HCT116 (cell line): ENCODE measurements around the gene NUF2. TPM values are rescaled to one million over a fixed set of nuclear protein-coding genes. Genes with fewer than 3 reads are reported as not detected.

ENCODE experiments used
- ATAC-seq: fragments of 200-7000 bp; cut with Tn5 transposase; 2 replicates; pipeline ENCODE4 v1.9.1; 2020; ENCODE audit warnings: mild to moderate bottlenecking, moderate library complexity
- BruUV-seq: library from RNA; stranded (reverse); fragments of 400-500 nt; replicated peaks from 2 replicates; lab custom pipeline; 2021; lab: Mats Ljungman, UMichigan
- CTCF ChIA-PET: fragments of 300-600 bp; sonication (Branson Sonifier 250); formaldehyde crosslinking; loops from one replicate; lab custom pipeline; 2021; ENCODE audit warnings: antibody characterized with exemption; lab: Charles Lee
- POLR2A ChIA-PET: fragments of 300-600, 350-600 bp; sonication (Branson Sonifier 250); formaldehyde crosslinking; loops from one replicate; lab custom pipeline; 2021; ENCODE audit warnings: antibody characterized with exemption; lab: Charles Lee
- RAD21 ChIA-PET, 2 experiments: fragments of 300-600 bp; sonication (Branson Sonifier 250); formaldehyde crosslinking; loops; one replicate each; lab custom pipeline; 2023; ENCODE audit warnings: low total read pairs in 2 of 2; ENCODE audit not compliant: uncharacterized antibody in 2 of 2, unreplicated experiment in 2 of 2, low non-redundant PET in 1 of 2; lab: Charles Lee
- DNase-seq: peaks from one replicate; pipeline ENCODE4 v3.0.0-alpha.2; 2010; ENCODE audit warnings: low read depth, low spot score
- H2AFZ ChIP-seq: fragments of 200-600 bp; shearing (Covaris generic), sonication (generic); 2 replicates; pipeline ENCODE4 v1.6.1; 2017; ENCODE audit warnings: low read depth, mixed run types, mixed read lengths, antibody characterized with exemption, low read length; ENCODE audit not compliant: poor library complexity, severe bottlenecking
- H3K27ac ChIP-seq: 2 replicates; pipeline ENCODE4 v1.5.1; 2012; ENCODE audit warnings: low read depth, low read length
- H3K27me3 ChIP-seq: fragments of 200-600 bp; sonication (generic); 2 replicates; pipeline ENCODE4 v1.6.1; 2016; ENCODE audit warnings: mixed run types, low read length, mixed read lengths; ENCODE audit not compliant: insufficient read depth
- H3K36me3 ChIP-seq, 2 experiments: fragments of 200-500 bp in 1 of 2; fragments of 200-600 bp in 1 of 2; sonication (Bioruptor generic) in 1 of 2; sonication (generic) in 1 of 2; 2 replicates each; pipeline versions ENCODE4 v1.5.1 to v1.6.1; 2014 to 2016; ENCODE audit warnings: low read length in 2 of 2, inconsistent platforms in 1 of 2, mixed read lengths in 1 of 2, mixed run types in 1 of 2; ENCODE audit not compliant: insufficient read depth in 2 of 2, control insufficient read depth in 1 of 2
- H3K4me1 ChIP-seq, 2 experiments: fragments of 200-600 bp in 1 of 2; sonication (generic) in 1 of 2; 2 replicates each; pipeline versions ENCODE4 v1.5.1 to v1.6.1; 2012 to 2017; ENCODE audit warnings: low read length in 2 of 2, inconsistent platforms in 1 of 2, mild to moderate bottlenecking in 1 of 2, mixed read lengths in 1 of 2, mixed run types in 1 of 2, moderate library complexity in 1 of 2; ENCODE audit not compliant: insufficient read depth in 2 of 2, control insufficient read depth in 1 of 2
- H3K4me2 ChIP-seq: fragments of 200-600 bp; sonication (generic); 2 replicates; pipeline ENCODE4 v1.6.1; 2017; ENCODE audit warnings: mixed run types, low read length, mixed read lengths
- H3K4me3 ChIP-seq, 2 experiments: fragments of 200-600 bp in 1 of 2; sonication (generic) in 1 of 2; replicated peaks in 1 of 2; 2 replicates each; pipeline ENCODE4 v1.5.1; 2011 to 2016; ENCODE audit warnings: low read length in 2 of 2, control low read depth in 1 of 2, low read depth in 1 of 2, mild to moderate bottlenecking in 1 of 2, mixed read lengths in 1 of 2, mixed run types in 1 of 2
- H3K79me2 ChIP-seq: fragments of 200-600 bp; sonication (generic); 2 replicates; pipeline ENCODE4 v1.6.1; 2017; ENCODE audit warnings: mild to moderate bottlenecking, mixed run types, low read length, moderate library complexity, mixed read lengths; ENCODE audit not compliant: insufficient read depth
- H3K9ac ChIP-seq: fragments of 200-600 bp; sonication (generic); 2 replicates; pipeline ENCODE4 v1.6.1; 2016; ENCODE audit warnings: low read length, mixed read lengths
- H3K9me2 ChIP-seq: fragments of 200-600 bp; sonication (generic), shearing (Covaris generic); 2 replicates; pipeline ENCODE4 v1.6.1; 2017; ENCODE audit warnings: mixed run types, mild to moderate bottlenecking, moderate library complexity; ENCODE audit not compliant: insufficient read depth
- H3K9me3 ChIP-seq, 2 experiments: fragments of 200-500 bp in 1 of 2; fragments of 200-600 bp in 1 of 2; sonication (Bioruptor generic) in 1 of 2; sonication (generic) in 1 of 2; 2 replicates each; pipeline ENCODE4 v1.6.1; 2014 to 2017; ENCODE audit warnings: low read length in 2 of 2, mixed read lengths in 2 of 2, inconsistent platforms in 1 of 2, low read depth in 1 of 2, mild to moderate bottlenecking in 1 of 2, mixed run types in 1 of 2, moderate library complexity in 1 of 2; ENCODE audit not compliant: control insufficient read depth in 1 of 2, insufficient read depth in 1 of 2
- H4K20me1 ChIP-seq: fragments of 200-600 bp; sonication (generic), shearing (Covaris generic); 2 replicates; pipeline ENCODE4 v1.6.1; 2017; ENCODE audit warnings: mixed run types, mild to moderate bottlenecking, moderate library complexity; ENCODE audit not compliant: insufficient read depth
- CBX3 ChIP-seq: IDR thresholded peaks from 2 replicates; pipeline ENCODE4 v1.6.1; 2012; ENCODE audit warnings: low read depth
- CTCF ChIP-seq, 3 experiments: fragments of 200-600 bp in 1 of 3; sonication (generic) in 1 of 3; IDR thresholded peaks in 2 of 3; conservative IDR thresholded peaks in 1 of 3; 2 replicates each; pipeline ENCODE4 v1.5.1; 2012 to 2017; ENCODE audit warnings: low read depth in 2 of 3, low read length in 2 of 3, antibody characterized with exemption in 1 of 3, borderline replicate concordance in 1 of 3, control low read depth in 1 of 3, mild to moderate bottlenecking in 1 of 3, mixed read lengths in 1 of 3, mixed run types in 1 of 3, moderate library complexity in 1 of 3; ENCODE audit not compliant: insufficient read depth in 1 of 3
- EGR1 ChIP-seq: IDR thresholded peaks from 2 replicates; pipeline ENCODE4 v1.6.1; 2012; ENCODE audit warnings: low read depth
- ELF1 ChIP-seq: IDR thresholded peaks from 2 replicates; pipeline ENCODE4 v1.6.1; 2012; ENCODE audit warnings: low read depth, borderline replicate concordance
- EZH2phosphoT487 ChIP-seq: fragments of 200-600 bp; IDR thresholded peaks from 2 replicates; pipeline ENCODE4 v1.6.1; 2018; ENCODE audit warnings: antibody characterized with exemption, borderline replicate concordance
- JUND ChIP-seq: IDR thresholded peaks from 2 replicates; pipeline ENCODE4 v1.6.1; 2012
- SP1 ChIP-seq: IDR thresholded peaks from 2 replicates; pipeline ENCODE4 v1.6.1; 2012; ENCODE audit warnings: low read depth
- SRF ChIP-seq: IDR thresholded peaks from 2 replicates; pipeline ENCODE4 v1.6.1; 2012; ENCODE audit warnings: low read depth
- ZBTB33 ChIP-seq: IDR thresholded peaks from 2 replicates; pipeline ENCODE4 v1.6.1; 2011; ENCODE audit warnings: mild to moderate bottlenecking, low read length, moderate library complexity; ENCODE audit not compliant: insufficient replicate concordance; ENCODE audit errors: extremely low read depth
- ZNF274 ChIP-seq: fragments of 200-500 bp; sonication (Bioruptor generic); IDR thresholded peaks from 2 replicates; pipeline ENCODE4 v1.6.1; 2014; ENCODE audit warnings: mild to moderate bottlenecking, low read depth, low read length, inconsistent platforms
- intact Hi-C: fragments of 100-400 bp; cut with micrococcal nuclease; formaldehyde crosslinking; loops from 2 replicates; pipeline ENCODE4 v1.10.0; 2022
- total RNA-seq: library from RNA; stranded (reverse); gene quantifications from one replicate; pipeline ENCODE4 v1.2.1, GENCODE V29; 2021; ENCODE audit not compliant: unreplicated experiment

NUF2 gene
- total RNA-seq, 1 experiment from 2014 or later: 37.6 TPM

GRCh38 chr1:163387146-163387545, 65.4 kb downstream of the NUF2 start:
- ChIA-PET CTCF (no interaction called here), RAD21 (no interaction called here), POLR2A (no interaction called here)
- H3K4me2 ChIP-seq: no peak overlapping the region
- no TSS peak for BruUV-seq
- H3K79me2 ChIP-seq: no peaks in the 10 kb centered on the region
- intact Hi-C loops: no loop called here
- H3K36me3 ChIP-seq: no peaks in the 10 kb centered on the region
- ATAC-seq (no peak), DNase-seq (no peak)
- 0 out of 2 replicates have a peak, but pooled peaks cover 6% of the 10 kb centered on the region for H3K27me3 ChIP-seq
- no peak overlapping the region for H3K27ac ChIP-seq
- no peaks in the 10 kb centered on the region for H3K9me2 ChIP-seq
- TF ChIP-seq SP1: no peak
- no peaks in the 10 kb centered on the region for H3K4me1 ChIP-seq
- H3K4me3 ChIP-seq: no peak overlapping the region
- no peaks in the 10 kb centered on the region for H4K20me1 ChIP-seq
- H2AFZ ChIP-seq: no peak overlapping the region
- no peaks in the 10 kb centered on the region for H3K9me3 ChIP-seq
- H3K9ac ChIP-seq: no peak overlapping the region

- ATAC-seq: no peak
- CTCF ChIA-PET: no interaction called here
Measured at GRCh38 chr1:163388970-163389369, 67.2 kb downstream of the NUF2 start.

GRCh38 chr1:163395790-163396189, 74.0 kb downstream of the NUF2 start:
- no peak overlapping the region for H3K27ac ChIP-seq
- intact Hi-C loops: no loop called here
- ChIA-PET RAD21 (no interaction called here), POLR2A (no interaction called here), CTCF (no interaction called here)
- no peak for ATAC-seq
- no peak for DNase-seq
- no peaks in the 10 kb centered on the region for H3K36me3 ChIP-seq
- H3K9me2 ChIP-seq: no peaks in the 10 kb centered on the region
- no peak overlapping the region for H3K9ac ChIP-seq
- no peaks in the 10 kb centered on the region for H4K20me1 ChIP-seq
- H3K27me3 ChIP-seq: no peaks in the 10 kb centered on the region
- H3K4me1 ChIP-seq: no peaks in the 10 kb centered on the region
- BruUV-seq: no TSS peak
- no peaks in the 10 kb centered on the region for H3K9me3 ChIP-seq
- H3K4me3 ChIP-seq: no peak overlapping the region
- no peak overlapping the region for H3K4me2 ChIP-seq
- H2AFZ ChIP-seq: no peak overlapping the region
- H3K79me2 ChIP-seq: no peaks in the 10 kb centered on the region
- no peak for TF ChIP-seq JUND
- TF ChIP-seq ELF1: no peak
- no peak for TF ChIP-seq SRF
- no peak for TF ChIP-seq ZBTB33
- no peak for TF ChIP-seq CBX3
- no peak for TF ChIP-seq EZH2phosphoT487
- no peak for TF ChIP-seq ZNF274
- TF ChIP-seq EGR1: no peak
- TF ChIP-seq CTCF (IDR thresholded peaks at IDR 0.05 in 2 of 3, conservative IDR thresholded peaks at IDR 0.05 in 1 of 3; ENCODE audit: borderline replicate concordance in 1 of 3, insufficient read depth in 1 of 3, low read depth in 2 of 3, low read length in 2 of 3): no peak

More at GRCh38 chr1:163388970-163389369, 67.2 kb downstream of the NUF2 start:
- Histone ChIP-seq H3K9ac (no peak overlapping the region), H3K4me2 (no peak overlapping the region), H3K36me3 (no peaks in the 10 kb centered on the region), H3K27ac (no peak overlapping the region), H3K27me3 (0 out of 2 replicates have a peak, but pooled peaks cover 6% of the 10 kb centered on the region), H3K79me2 (no peaks in the 10 kb centered on the region), H3K9me3 (no peaks in the 10 kb centered on the region), H3K4me3 (no peak overlapping the region), H2AFZ (no peak overlapping the region), H3K9me2 (no peaks in the 10 kb centered on the region), H4K20me1 (no peaks in the 10 kb centered on the region), H3K4me1 (no peaks in the 10 kb centered on the region)
- intact Hi-C loops: no loop called here
- ChIA-PET RAD21 (no interaction called here), POLR2A (no interaction called here)
- DNase-seq: no peak
- TF ChIP-seq ELF1 (no peak), EGR1 (no peak)
- no TSS peak for BruUV-seq
